Pulmonary artery endothelial cell (primary cell): ENCODE data around the gene KIN. TPM values are rescaled to one million over a fixed set of nuclear protein-coding genes. Genes with fewer than 3 reads are reported as not detected.
"Not testable (repeated sequence)": the region's sequence is repeated elsewhere in the genome, so short reads cannot be mapped to it uniquely, and the experiment has no call there.

Experiments
- DNase-seq: peaks from one replicate; pipeline ENCODE4 v3.0.0-alpha.2; 2011; ENCODE audit warnings: low read depth, low spot score
- total RNA-seq: library from RNA; depleted of rRNA; stranded (reverse); fragments of >200 nt; gene quantifications from 2 replicates; pipeline ENCODE4 v1.2.3, GENCODE V29; 2014

Gene KIN
- total RNA-seq, 1 donor from 2014 or later = 5.9 TPM

GRCh38 chr10:7738536-7739407, 49.0 kb downstream of the KIN start:
- no peak for DNase-seq

- no peak for DNase-seq
Observed at GRCh38 chr10:7734821-7735220, 53.0 kb downstream of the KIN start.

GRCh38 chr10:7722927-7723529, 64.8 kb downstream of the KIN start:
- DNase-seq = no peak

- DNase-seq = no peak
Observed at GRCh38 chr10:7720478-7720877, 67.3 kb downstream of the KIN start.

GRCh38 chr10:7718685-7719084, 69.1 kb downstream of the KIN start:
- no peak for DNase-seq

- no peak for DNase-seq
Observed at GRCh38 chr10:7717767-7718166, 70.0 kb downstream of the KIN start.

GRCh38 chr10:7715515-7715914, 72.3 kb downstream of the KIN start:
- no peak for DNase-seq

- DNase-seq = not testable (repeated sequence)
Observed at GRCh38 chr10:7711075-7711474, 76.7 kb downstream of the KIN start.

GRCh38 chr10:7710446-7710845, 77.3 kb downstream of the KIN start:
- no peak for DNase-seq

- DNase-seq = no peak
Observed at GRCh38 chr10:7708832-7709231, 79.0 kb downstream of the KIN start.

GRCh38 chr10:7707858-7708622, 79.8 kb downstream of the KIN start:
- DNase-seq = no peak

- no peak for DNase-seq
Observed at GRCh38 chr10:7707102-7707501, 80.7 kb downstream of the KIN start.

- no peak for DNase-seq
Observed at GRCh38 chr10:7706534-7707073, 81.2 kb downstream of the KIN start.

GRCh38 chr10:7705341-7705740, 82.5 kb downstream of the KIN start:
- no peak for DNase-seq

- DNase-seq = no peak
Observed at GRCh38 chr10:7704071-7705016, 83.4 kb downstream of the KIN start.

GRCh38 chr10:7703140-7703539, 84.7 kb downstream of the KIN start, which contains the start of gene ITIH2:
Gene ITIH2, plus strand, starts transcription at chr10:7703316. Its CDS starts 119 bp downstream, at chr10:7703435.
- DNase-seq = no peak

- DNase-seq = no peak
Observed at GRCh38 chr10:7702288-7702812, 85.4 kb downstream of the KIN start.

GRCh38 chr10:7701158-7701742, 86.5 kb downstream of the KIN start:
- no peak for DNase-seq
